Colon (tissue), 2 donors: Measurements from ENCODE around the gene KCNK15.

Experiments
- FAIRE-seq: peaks from 2 replicates; lab custom pipeline; 2012; peaks lifted over from hg19 to GRCh38; lab: Jason Lieb, UNC
- donor health status: control.
- donor health status: control.

Gene KCNK15

GRCh38 chr20:44715499-44716308 is 30.0 kb upstream of the KCNK15 start:
- FAIRE-seq, result no peak

GRCh38 chr20:44716309-44717106 is 29.2 kb upstream of the KCNK15 start:
- FAIRE-seq, result no peak

DNA sequence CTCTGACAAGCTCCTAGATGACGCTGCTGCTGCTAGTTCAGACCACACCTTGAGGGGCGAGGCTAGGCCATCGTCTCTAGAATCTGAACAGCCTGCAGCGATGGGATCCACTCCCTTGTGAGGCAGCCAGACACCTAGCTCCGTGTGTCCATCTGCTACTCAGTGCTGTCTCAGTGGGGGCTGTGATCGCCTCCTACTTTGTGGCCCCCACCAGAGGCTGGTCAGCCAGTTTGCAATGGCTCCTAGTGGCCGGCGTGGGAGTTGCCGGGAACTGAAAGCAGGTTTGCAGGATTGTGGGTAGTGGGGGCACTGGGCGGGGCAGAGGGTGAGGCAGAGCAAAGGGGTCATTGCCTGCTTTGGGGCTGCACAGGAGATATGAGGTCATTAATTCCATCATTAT is 27.7 kb upstream of the KCNK15 start:
- no peak for FAIRE-seq

GRCh38 chr20:44719841-44720240 is 25.8 kb upstream of the KCNK15 start:
- FAIRE-seq, result no peak

DNA sequence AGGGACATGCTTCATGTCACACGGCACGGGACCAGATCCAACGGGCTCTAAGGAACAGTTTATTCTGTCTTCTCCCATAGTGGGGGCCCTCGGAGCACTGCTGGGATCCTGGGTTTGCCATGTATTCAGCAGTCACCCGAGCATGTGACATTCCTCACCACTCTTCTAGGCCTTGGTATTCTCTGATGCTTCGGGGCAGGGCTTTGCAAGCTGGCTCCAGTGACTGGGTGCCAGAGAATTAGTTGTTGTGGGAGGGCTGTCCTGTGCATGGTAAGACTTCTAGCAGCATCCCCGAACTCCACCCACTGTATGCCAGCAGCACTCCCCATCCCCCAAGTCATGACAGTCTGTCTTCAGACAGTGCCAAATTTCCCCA is 25.1 kb upstream of the KCNK15 start:
- no peak for FAIRE-seq

- FAIRE-seq, result no peak
Observed at GRCh38 chr20:44720997-44721784, 24.5 kb upstream of the KCNK15 start.

DNA sequence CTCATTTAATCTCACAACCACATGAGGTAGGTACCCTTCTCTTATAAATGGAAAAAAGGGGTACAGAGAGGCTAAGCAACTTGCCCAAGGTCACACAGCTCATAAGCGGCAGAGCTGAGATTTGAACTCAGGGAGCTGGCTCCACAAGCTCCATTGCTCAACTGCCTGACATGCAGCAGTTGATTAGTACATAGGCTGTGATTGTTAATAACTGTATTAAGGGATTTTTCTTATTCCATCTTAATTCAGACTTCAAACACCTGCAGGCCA is 23.9 kb upstream of the KCNK15 start:
- no peak for FAIRE-seq

DNA sequence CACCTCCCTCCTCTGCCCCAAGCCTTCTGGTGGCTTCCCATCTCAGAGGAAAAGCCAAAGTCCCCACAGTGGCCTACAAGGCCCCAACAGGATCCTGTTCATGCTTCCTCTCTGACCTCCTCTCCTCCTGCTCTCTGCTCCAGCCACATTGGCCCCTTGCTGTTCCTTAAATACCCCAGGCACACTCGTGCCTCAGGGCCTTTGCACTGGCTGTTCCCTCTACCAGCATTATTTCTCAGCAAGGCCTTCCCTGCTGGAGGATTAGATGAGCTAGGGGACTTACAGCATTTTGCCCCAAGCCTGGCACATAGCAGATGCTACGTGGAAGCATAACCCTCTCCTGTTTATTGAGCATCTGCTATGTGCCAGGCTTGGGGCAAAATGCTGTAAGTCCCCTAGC is 22.7 kb upstream of the KCNK15 start:
- no peak for FAIRE-seq

GRCh38 chr20:44723391-44723790 is 22.3 kb upstream of the KCNK15 start:
- no peak for FAIRE-seq

- no peak for FAIRE-seq
Observed at GRCh38 chr20:44723798-44724362, 21.8 kb upstream of the KCNK15 start.

DNA sequence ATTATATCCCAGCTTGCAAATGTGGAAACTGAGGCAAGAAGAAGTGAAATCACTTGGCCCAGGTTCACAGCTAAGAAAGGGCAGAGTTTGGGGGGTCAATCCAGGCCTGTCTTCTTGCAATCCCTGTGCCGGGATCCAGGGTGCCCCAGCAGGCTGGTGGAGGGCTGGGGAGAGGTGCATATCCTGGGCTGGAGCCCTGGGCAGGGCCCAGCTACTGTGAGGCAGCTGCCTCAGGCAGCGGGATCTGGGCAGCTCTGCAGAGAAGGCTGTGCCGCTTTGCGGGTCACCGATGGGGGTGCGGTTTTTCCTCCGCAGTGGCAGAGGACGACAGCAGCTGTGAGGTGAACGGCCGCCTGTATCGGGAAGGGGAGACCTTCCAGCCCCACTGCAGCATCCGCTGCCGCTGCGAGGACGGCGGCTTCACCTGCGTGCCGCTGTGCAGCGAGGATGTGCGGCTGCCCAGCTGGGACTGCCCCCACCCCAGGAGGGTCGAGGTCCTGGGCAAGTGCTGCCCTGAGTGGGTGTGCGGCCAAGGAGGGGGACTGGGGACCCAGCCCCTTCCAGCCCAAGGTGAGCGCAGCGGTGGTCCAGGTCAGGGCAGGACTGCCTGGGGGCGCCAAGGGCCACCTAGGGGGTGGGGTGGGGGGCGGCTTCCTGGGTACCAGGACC is 21.1 kb upstream of the KCNK15 start:
- no peak for FAIRE-seq

- FAIRE-seq, result no peak
Observed at GRCh38 chr20:44725837-44726236, 19.8 kb upstream of the KCNK15 start.

DNA sequence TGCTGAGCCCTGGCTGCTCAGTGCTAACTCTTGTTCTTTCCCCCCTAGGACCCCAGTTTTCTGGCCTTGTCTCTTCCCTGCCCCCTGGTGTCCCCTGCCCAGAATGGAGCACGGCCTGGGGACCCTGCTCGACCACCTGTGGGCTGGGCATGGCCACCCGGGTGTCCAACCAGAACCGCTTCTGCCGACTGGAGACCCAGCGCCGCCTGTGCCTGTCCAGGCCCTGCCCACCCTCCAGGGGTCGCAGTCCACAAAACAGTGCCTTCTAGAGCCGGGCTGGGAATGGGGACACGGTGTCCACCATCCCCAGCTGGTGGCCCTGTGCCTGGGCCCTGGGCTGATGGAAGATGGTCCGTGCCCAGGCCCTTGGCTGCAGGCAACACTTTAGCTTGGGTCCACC is 18.6 kb upstream of the KCNK15 start:
- no peak for FAIRE-seq

GRCh38 chr20:44727651-44728050 is 18.0 kb upstream of the KCNK15 start:
- FAIRE-seq, result no peak

GRCh38 chr20:44728801-44729443 is 16.7 kb upstream of the KCNK15 start:
- no peak for FAIRE-seq

DNA sequence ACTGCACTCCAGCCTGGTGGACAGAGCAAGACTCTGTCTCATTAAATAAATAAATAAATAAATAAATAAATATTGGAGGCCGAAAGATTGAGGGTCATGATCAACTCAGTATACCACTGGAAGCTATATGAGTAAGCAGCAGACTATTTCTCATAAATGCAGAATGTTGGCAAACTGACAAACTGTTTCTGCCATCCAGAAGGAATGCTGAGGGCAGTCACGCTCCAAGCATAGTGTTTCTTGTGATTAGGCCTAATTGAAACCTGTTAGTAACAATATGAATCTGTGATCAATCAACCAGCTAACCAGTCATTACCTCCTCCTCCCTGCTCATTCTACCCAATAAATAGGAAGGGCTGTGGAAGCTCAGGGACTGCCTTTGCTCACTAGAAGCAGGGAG is 15.2 kb upstream of the KCNK15 start:
- no peak for FAIRE-seq

DNA sequence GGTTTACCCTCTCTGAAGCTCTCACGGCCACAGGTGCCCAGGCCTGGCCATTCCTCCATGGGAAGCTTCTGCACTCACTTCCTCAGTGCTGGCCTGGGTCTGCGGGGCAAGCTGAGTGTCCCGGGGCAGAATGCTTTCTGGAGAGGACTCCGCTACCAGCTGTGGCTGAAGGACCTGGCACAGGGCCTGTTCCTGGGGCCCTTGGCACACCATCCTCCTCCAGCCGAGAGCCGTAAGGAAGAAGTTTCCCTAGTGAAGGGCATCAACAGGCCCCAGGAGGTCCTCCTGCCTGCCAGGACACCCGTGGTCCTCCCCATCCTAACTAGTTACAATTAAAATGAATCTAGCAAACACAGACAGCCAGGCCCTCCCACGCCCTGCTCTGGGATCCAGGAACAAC is 14.0 kb upstream of the KCNK15 start:
- no peak for FAIRE-seq

GRCh38 chr20:44732327-44732726 is 13.3 kb upstream of the KCNK15 start:
- FAIRE-seq, result no peak

DNA sequence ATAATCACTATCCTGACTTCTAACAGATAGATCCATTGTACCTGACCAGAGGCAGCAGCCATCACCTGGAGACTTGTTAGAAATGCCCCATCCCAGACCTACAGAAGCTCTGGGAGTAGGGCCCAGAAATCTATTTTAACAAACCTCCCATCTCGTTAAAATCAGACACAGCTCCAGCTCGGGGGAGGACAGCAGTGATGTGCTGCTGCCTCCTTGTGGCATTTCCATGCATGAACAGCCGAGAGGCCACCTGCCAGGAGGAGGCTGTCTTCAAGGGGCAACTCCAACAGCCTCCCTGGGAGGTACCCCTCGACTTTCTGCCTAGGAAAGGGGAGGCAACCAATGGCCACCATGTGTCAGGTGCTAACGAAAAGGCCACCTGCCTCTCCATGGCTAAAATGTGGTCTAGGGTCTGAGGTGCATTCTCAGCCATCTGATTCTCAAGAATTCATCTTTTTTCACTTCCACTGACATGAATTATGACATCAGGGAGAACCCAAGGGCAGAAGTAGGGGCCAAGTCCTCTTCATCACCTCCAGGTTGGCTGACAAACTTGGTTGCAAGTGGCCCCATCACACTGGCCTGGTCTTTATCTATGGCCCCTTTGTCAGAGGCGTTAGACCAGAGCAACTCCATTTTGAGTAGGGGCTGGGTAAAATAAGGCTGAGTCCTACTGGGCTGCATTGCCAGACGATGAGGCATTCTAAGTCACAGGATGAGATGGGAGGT is 12.2 kb upstream of the KCNK15 start:
- FAIRE-seq, result no peak

- no peak for FAIRE-seq
Observed at GRCh38 chr20:44734938-44735337, 10.7 kb upstream of the KCNK15 start.

DNA sequence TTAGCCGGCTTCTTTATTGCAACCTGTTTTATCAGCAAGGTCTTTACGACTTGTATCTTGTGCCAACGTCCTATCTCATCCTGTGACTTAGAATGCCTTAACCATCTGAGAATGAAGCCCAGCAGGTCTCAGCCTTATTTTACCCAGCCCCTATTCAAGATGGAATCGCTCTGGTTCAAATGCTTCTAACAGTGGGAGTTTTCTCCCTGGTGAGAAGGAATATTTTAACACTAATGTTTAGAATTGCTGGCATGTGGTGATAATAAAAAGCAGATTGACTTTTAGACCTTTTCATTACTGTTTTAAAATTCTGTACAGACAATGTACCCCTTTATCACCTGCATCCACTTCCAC is 9.9 kb upstream of the KCNK15 start:
- FAIRE-seq, result no peak
